Hematopoietic multipotent progenitor cell treated with erythropoietin and hydrocortisone succinate and interleukin-3 and kit ligand, for 4 days (in vitro differentiated cells): Measurements from ENCODE around the gene PTH2.

ENCODE experiments used
- DNase-seq: peaks from one replicate; pipeline ENCODE4 v3.0.0-alpha.2; 2015

PTH2 gene

GRCh38 chr19:49430678-49431329, 7.6 kb upstream of the PTH2 start:
- peak; percentile 65 for DNase-seq

- no peak for DNase-seq
Measured at GRCh38 chr19:49430172-49430677, 7.0 kb upstream of the PTH2 start.

GRCh38 chr19:49428547-49429451, 5.6 kb upstream of the PTH2 start:
- DNase-seq, result no peak

GRCh38 chr19:49427855-49428546, 4.8 kb upstream of the PTH2 start:
- peak; percentile 67 for DNase-seq

- no peak for DNase-seq
Measured at GRCh38 chr19:49427339-49427738, 4.1 kb upstream of the PTH2 start.

- no peak for DNase-seq
Measured at GRCh38 chr19:49425922-49426592, 2.8 kb upstream of the PTH2 start.

- no peak for DNase-seq
Measured at GRCh38 chr19:49425178-49425577, 1.9 kb upstream of the PTH2 start, which contains the start of gene GFY. Gene GFY (plus strand): TSS chr19:49425388. CDS start chr19:49426431, 1,043 bp downstream.

GRCh38 chr19:49423985-49424303, 703 bp upstream of the PTH2 start:
- no peak for DNase-seq

- peak; percentile 73 for DNase-seq
Measured at GRCh38 chr19:49422407-49423070, 702 bp downstream of the PTH2 start.

GRCh38 chr19:49421878-49422202, 1.4 kb downstream of the PTH2 start:
- no peak for DNase-seq

- DNase-seq, result peak; percentile 83
Measured at GRCh38 chr19:49421039-49421877, 2.0 kb downstream of the PTH2 start.

GRCh38 chr19:49420227-49420626, 3.0 kb downstream of the PTH2 start:
- DNase-seq, result no peak

- DNase-seq, result no peak
Measured at GRCh38 chr19:49419173-49419572, 4.1 kb downstream of the PTH2 start.

- no peak for DNase-seq
Measured at GRCh38 chr19:49418511-49418910, 4.7 kb downstream of the PTH2 start.

- no peak for DNase-seq
Measured at GRCh38 chr19:49417088-49417487, 6.2 kb downstream of the PTH2 start.

- no peak for DNase-seq
Measured at GRCh38 chr19:49415810-49416200, 7.4 kb downstream of the PTH2 start.

- DNase-seq, result no peak
Measured at GRCh38 chr19:49415102-49415809, 8.0 kb downstream of the PTH2 start.

- no peak for DNase-seq
Measured at GRCh38 chr19:49414256-49414655, 9.0 kb downstream of the PTH2 start.

- DNase-seq, result no peak
Measured at GRCh38 chr19:49413348-49413747, 9.9 kb downstream of the PTH2 start.

GRCh38 chr19:49411681-49412326, 11.4 kb downstream of the PTH2 start:
- DNase-seq, result no peak
